Stimulated activated CD8-positive, alpha-beta memory T cell treated with anti-CD3 and anti-CD28 coated beads, Interleukin-4, amount 100 ng/mL, for 1 hour (primary cell): ENCODE data around the gene CAMTA1.
"Not testable (repeated sequence)": the region's sequence is repeated elsewhere in the genome, so short reads cannot be mapped to it uniquely, and the experiment has no call there.

ENCODE experiments used
- DNase-seq, 2 donors: peaks; one replicate each; pipeline ENCODE4 v3.0.0-alpha.2; 2020; ENCODE audit warnings: low read depth in 2 of 2, low spot score in 1 of 2

CAMTA1 gene, protein sequence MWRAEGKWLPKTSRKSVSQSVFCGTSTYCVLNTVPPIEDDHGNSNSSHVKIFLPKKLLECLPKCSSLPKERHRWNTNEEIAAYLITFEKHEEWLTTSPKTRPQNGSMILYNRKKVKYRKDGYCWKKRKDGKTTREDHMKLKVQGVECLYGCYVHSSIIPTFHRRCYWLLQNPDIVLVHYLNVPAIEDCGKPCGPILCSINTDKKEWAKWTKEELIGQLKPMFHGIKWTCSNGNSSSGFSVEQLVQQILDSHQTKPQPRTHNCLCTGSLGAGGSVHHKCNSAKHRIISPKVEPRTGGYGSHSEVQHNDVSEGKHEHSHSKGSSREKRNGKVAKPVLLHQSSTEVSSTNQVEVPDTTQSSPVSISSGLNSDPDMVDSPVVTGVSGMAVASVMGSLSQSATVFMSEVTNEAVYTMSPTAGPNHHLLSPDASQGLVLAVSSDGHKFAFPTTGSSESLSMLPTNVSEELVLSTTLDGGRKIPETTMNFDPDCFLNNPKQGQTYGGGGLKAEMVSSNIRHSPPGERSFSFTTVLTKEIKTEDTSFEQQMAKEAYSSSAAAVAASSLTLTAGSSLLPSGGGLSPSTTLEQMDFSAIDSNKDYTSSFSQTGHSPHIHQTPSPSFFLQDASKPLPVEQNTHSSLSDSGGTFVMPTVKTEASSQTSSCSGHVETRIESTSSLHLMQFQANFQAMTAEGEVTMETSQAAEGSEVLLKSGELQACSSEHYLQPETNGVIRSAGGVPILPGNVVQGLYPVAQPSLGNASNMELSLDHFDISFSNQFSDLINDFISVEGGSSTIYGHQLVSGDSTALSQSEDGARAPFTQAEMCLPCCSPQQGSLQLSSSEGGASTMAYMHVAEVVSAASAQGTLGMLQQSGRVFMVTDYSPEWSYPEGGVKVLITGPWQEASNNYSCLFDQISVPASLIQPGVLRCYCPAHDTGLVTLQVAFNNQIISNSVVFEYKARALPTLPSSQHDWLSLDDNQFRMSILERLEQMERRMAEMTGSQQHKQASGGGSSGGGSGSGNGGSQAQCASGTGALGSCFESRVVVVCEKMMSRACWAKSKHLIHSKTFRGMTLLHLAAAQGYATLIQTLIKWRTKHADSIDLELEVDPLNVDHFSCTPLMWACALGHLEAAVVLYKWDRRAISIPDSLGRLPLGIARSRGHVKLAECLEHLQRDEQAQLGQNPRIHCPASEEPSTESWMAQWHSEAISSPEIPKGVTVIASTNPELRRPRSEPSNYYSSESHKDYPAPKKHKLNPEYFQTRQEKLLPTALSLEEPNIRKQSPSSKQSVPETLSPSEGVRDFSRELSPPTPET (N-terminal part only)

DNA sequence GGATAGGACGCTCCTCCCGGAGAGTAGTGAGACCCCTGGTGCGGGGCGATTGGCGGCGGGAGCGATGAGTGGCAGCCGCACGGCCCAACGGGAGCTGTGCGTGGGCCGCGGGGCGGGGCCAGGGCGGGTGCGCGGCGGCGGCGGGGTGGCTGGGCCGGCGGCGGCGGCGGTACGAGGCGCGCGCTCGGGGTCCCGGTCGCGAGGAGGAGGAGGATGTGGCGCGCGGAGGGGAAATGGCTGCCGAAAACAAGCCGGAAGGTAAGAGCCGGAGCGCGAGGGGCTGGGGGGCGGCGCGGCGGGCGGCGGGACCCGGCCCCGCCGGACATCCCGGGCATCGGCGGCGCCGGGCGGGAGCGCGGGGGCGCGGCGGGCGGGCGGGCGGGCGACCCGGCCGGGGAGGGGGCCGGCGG, at the start of gene CAMTA1:
TSS of gene CAMTA1 (plus strand) at position 137 of the 410 bp plus-strand sequence. CDS start at position 214, 77 bp downstream.
- no peak for DNase-seq

DNA sequence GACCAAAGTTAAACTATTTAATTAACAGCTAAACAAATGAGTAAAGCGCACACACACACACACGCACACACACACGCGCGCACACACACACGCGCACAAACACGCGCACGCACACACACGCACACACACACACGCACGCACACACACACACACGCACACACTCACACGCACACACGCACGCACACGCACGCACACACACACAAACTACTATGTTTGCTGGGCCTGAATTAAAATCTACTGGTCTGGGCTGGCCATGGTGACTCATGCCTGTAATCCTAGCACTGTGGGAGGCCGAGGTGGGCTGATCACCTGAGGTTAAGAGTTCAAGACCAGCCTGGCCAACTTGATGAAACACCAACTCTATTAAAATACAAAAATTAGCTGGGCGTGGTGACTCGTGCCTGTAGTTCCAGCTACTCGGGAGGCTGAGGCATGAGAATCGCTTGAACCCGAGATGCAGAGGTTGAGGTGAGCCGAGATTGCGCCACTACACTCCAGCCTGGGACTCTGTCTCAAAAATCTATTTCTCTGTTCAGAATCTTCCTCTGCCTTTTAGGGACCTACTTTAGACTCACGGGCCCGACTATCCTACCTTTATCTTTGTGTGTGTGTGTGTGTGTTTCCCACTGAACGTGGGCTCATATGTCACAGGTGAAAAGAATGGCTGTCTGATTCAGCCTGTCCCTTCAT, 46.1 kb upstream of the CAMTA1 start:
- DNase-seq = no peak

DNA sequence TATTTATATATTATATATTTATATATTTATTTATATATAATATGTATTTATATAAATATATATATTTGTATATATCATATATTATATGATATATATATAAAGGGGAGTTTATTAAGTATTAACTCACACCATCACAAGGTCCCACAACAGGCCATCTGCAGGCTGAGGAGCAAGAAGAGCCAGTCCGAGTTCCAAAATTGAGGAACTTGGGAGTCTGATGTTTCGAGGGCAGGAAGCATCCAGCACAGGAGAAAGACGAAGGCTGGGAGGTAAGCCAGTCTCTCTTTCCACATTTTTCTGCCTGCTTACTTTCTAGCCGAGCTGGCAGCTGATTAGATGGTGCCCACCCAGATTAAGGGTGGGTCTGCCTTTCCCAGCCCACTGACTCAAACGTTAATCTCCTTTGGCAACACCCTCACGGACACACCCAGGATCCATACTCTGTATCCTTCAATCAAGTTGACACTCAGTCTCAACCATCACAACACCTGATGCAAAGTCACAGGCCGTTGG, 42.5 kb upstream of the CAMTA1 start:
- DNase-seq = not testable (repeated sequence)

DNA sequence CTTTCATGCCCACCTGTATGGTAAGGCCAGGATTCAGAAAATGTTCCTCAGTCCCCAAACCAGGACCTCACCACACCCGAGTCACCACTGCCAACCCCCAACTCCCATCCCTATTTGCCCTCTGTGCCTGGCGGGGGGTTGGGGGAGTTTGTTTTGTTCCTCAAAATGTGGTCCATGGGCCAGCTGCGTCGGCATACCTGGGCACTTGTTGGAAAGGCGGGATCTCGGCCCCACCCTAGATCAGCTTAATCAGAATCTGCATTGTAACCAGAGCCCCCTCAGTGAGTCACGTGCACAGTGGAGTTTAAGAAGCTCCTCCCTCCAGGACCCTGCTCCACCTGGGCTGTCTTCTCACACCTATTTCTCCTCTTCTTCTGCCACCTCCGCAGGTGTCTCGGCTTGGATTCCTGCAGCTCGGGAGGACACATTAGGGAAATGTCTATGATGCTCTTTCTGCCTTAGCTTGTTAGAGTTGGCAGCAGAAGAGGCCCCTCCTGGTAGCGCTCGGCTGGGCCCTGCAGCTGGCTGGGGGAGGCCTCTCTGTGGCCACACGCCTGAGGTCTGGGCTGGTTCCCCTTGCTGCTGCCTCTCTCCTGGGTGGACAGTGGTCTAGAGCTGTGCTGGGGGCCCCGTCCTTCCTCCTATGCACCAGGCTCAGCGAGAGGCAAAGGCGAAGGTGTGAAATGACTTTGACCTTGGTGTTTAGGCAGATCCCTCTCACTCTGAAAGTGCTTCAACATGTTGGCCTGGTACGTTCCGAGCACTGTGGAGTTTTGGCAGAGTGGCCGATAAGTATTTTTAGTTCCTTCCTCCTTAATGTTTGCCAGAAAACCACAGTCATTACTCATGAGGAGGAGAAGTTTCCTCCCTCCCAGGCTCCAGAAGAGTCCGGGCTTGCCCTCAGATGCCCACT, 41.8 kb upstream of the CAMTA1 start:
- no peak for DNase-seq

DNA sequence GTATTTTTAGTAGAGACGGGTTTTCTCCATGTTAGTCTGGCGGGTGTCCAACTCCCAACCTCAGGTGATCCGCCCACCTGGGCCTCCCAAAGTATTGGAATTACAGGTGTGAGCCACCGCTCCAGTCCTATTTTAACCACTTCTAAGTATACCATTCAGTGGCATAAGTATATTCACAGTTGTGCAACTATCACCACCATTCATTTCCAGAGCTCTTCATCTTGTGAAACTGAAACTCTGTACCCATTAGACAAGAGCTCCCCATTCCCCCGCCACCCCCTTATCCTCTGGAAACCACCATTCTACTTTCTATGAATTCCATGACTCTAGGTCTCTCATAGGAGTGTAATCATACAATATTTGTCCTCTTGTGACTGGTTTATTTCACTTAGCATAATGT, 40.2 kb upstream of the CAMTA1 start:
- DNase-seq = no peak

DNA sequence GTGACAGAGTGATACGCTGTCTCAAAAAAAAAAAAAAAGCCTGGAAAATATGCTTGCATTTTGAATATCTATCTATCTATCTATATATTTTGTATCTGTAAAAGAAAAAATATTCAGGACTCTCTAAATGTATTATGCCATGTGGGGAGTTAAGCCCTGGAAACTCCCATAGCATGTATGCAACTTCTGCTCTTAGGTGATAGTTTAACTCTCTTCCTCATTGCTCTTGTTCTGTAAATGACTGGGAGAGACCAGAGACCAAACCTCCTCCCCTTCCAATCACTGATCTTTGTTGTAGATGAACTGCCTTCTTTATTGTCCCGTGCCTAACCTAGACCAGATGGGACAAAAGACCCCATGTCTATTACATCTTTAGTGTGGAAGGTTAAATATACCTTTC, 37.6 kb upstream of the CAMTA1 start:
- DNase-seq = no peak

DNA sequence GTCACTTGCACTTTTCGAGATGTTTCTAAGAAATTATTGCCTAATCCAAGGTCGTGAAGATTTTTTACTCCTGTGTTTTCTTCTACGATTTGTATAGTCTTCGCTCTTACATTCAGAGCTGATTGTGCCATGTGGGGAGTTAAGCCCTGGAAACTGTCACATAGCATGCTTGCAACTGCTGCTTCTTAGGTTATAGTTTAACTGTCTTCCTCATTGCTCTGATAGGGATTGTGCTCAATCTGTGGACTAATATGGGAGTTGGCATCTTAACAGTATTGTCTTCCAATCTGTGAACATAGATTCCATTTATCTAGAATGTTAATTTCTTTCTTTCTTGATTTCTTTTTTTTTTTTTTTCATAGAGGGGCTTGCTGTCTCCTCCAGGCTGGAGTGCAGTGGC, 34.8 kb upstream of the CAMTA1 start:
- no peak for DNase-seq

DNA sequence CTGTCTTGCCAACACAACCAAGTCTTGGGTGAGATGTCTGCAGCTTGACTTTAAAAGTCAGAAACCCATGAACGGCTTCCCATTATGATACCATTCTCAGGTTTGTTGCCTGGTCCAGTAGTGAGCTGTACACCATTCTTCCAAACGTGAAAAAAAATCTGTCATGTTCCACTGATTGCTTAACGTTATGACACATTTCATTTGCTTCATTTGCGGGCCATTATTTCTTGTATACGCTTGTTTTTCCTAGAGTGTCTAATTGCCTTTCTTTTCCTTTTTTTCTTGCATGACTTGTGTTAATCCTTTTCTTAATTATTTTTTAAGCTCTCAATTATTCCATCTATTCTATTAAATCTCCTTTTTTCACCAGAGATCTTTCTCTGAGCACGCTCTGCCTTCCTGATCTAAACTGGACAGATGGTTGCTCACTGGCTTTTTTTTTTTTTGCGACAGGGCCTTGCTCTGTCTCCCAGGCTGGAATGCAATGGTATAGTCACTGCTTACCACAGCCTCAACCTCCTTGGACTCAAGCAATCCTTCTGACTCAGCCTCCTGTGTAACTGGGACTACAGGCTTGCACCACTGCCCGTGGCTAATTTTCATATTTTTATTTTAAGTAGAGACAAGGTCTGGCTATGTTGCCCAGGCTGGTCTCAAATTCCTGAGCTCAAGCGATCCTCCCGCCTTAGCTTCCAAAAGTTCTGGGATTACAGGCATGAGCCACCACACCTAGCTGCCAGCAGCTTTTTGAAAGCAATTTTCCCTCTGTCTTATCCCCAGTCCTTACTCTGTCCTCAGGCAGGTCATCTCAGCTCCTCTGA, 31.7 kb upstream of the CAMTA1 start:
- no peak for DNase-seq

DNA sequence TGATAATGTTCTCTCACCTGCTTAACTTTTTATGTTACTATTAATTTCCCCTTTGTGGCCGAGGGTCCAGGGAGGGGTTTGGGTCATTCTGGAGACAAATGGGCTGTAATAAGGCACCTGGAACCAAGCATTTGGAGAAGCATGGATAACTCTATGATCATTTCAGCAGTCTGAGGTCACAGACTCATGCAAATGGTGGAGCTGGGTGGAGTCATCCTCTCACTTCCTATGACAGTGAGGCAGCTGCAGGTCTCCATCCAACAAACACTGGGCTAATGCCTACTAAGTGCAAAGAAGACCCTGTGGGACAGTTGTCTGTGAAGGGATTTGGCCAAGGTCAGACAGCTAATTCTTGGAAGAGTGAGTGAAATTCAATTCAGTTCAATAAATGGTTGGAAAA, 28.8 kb upstream of the CAMTA1 start:
- no peak for DNase-seq

DNA sequence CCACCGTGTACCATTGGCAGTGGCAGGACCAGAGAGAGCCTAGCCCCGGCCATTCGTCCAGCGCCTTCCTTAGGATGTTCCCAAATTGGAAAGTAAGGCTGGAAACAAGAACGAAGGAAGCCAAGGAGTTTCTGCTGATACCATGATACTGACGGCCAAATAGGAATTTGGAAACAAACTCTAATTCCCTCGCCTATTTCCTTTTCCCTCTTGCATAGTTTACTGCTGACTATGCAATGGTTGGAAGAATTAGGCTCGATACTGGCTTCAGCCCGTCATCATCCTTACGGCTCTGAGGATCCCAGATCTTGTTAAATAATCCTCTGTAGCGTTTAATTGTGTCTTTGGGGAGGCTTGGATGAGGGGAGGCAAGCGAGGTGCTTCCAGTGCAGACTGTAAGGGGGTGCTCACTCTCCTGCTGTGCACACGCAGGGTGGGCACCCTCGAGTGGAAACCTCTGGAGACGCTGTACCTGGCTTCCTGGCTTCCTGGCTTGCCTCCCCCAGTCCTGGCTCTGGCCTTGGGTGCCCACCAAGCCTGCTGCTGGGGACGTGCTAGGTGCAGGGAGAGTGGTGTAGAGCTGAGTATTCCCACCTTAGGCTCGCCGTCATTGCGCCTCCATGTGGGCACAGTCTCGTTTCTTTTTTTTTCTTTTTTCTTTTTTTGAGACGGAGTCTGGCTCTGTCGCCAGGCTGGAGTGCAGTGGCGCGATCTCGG, 27.4 kb upstream of the CAMTA1 start:
- DNase-seq = no peak

DNA sequence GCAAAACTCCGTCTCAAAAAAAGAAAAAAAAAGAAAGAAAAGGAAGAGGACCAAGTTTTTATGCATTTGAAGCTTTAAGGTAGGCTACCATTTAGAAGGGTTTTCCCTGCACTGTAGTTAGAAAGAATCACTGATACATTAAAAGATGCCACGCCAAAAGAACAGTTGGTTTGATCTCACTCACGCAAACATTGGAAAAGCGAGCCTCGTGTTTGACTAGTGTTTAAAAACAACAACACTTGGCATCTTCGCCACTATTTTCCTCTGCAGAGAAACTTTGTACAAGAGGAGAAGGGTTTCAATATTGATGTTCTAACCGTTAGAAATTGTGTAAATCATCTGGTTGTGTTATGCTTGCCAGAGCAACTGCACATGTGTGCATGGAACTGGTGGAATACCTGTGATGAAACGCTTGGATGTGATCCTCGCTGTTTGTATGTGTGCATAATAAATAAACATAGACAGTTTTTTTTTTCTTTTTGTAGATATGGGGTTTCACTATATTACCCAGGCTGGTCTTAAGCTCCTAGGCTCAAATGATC, 24.0 kb upstream of the CAMTA1 start:
- DNase-seq = no peak

DNA sequence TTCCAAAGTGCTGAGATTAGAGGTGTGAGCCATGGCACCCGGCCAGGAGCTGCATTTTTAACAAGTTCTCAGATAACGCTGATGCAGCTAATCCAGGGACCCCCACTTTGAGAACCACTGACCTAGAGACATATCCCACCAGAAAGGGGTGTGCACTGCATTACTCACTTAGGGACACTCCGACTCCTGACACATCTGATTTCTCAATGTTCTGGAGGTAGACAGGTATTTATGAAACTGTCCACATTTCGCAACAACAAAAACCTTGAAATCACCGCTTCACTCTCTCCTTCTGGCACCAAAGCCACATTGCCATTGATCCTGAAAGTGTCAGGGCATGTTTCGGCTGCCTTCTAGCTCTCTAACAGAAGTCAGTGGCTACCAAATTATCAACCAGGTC, 23.2 kb upstream of the CAMTA1 start:
- DNase-seq = no peak

DNA sequence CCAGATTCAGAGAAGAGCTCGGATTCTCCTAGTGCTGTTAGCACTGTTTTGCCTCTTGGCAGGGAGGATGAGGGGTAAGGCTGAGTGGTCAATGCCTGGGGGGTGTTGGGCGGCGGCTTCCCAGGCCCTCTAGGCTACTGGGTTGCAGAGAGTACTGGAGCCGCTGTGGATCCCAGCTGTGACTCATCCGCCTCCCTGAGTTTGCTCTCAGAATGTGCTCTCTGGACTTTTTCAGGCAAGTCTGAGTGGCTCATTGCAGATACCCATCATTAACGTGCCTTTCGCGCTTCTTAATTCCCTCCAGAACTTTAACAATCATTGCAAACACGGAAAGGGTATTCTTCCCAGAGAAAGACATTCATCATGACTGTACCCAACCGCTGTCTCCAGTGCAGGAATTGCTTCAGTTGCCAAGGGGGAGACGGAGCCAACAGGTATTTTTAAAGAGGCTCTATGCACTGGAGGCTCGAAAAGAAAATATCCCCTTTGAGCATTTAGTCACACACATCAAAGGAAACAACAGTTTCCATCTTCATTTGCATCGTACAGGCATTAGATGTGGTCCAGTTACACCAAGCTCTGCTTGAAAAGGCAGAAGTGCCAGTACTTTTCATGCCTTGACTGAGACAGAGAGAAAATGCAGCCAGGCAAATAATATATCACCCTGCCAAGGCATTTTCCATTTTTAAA, 14.4 kb upstream of the CAMTA1 start:
- no peak for DNase-seq

DNA sequence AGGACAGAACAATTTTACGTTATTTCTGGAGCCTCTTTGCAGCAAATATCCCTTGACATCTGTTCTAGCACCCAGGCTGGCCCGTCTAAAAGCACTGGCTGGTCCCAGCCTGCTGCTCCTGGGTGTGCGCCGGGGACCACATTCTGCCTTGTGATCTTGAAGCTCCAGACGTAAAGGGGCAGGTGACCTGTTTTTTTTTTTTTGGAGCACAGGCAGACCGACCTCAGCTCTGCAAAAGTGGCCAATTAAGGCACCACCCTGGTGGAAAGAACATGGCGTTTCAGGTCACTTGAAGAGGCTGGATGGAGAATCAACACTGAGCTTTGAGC, 13.8 kb upstream of the CAMTA1 start:
- no peak for DNase-seq

DNA sequence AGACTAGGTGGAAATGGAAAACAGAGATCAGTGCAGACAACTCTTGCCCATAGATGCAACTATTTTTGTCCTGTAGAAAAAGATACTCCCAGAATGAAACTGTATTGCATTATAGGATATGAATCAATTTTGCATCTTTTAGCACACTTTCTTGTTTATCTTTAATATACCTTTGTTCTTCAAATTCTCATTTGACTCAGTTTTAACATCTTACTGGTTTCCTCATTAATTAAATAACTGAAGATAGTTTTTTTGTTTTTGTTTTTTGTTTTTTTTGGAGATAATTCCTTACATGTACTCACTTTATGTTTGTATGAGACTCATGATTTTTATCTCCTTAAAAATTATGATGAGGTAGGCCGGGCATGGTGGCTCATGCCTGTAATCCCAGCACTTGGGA, 10.9 kb upstream of the CAMTA1 start:
- no peak for DNase-seq

DNA sequence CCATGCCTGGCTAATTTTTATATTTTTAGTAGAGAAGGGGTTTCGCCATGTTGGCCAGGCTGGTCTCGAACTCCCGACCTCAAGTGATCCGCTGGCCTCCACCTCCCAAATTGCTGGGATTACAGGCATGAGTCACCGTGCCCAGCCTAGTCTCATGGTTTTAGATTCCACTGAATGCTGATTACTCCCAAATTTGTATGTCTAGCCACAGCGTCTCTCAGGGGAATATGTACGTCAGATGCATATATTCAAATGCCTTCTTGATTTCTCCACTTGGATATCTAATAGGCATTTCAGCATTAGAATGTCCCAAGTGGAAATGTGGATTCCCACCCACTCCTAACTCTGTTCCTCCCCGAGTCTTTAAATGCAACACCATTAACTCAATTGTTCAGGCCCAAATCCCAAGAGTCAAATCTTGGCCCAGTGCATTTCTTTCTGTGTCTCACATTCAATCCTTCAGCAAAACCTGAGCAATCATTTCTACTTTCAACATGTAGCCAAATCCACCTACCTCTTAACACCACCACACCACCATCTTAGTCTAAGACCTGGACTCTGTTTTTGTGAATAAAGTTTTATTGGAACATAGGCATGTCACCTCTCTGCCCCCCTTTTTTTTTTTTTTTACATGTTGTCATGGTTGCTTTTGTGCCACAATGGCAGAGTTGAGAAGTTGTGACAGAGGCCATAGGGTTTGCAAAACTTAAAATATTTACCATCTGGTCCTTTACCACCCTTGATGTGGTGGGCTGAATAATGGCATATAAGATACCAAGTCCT, 9.8 kb upstream of the CAMTA1 start:
- no peak for DNase-seq

DNA sequence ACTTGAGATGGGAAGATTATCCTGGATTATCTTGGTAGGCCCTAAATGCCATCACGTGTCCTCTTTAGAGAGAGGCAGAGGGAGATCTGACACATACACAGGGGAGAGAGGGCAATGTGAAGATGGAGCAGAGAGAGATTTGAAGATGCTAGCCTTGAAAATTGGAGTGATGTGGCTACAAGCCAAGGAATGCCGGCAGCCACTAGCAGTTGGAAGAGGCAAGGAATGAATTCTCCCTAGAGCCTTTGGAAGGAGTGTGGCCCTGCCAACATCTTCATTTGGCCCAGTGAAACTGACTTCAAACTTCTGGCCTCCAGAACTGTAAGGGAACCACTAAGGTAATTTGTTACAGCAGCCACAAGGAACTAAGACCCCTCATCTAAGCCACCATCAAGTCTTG, 8.9 kb upstream of the CAMTA1 start:
- DNase-seq = no peak
